ENCODE results near the gene RCC2.
"Not testable (repeated sequence)": the region's sequence is repeated elsewhere in the genome, so short reads cannot be mapped to it uniquely, and the experiment has no call there.

RCC2 gene

GRCh38 chr1:17460219-17460618 is 20.7 kb upstream of the RCC2 start:
- H3K4me3 ChIP-seq (ENCODE audit: low read length): no peak overlapping the region
- peak; percentile 11 for TF ChIP-seq CTCF (IDR thresholded peaks at IDR 0.05; ENCODE audit: insufficient read depth, low read depth, low read length, missing control alignments)
- peak; percentile 99 for DNase-seq (ENCODE audit: low read depth)

GRCh38 chr1:17458794-17459193 is 19.3 kb upstream of the RCC2 start:
- no peak for TF ChIP-seq CTCF (IDR thresholded peaks at IDR 0.05; ENCODE audit: insufficient read depth, low read depth, low read length, missing control alignments)
- no peak overlapping the region for H3K4me3 ChIP-seq (ENCODE audit: low read length)
- no peak for DNase-seq (ENCODE audit: low read depth)

- DNase-seq (ENCODE audit: low read depth): no peak
- H3K4me3 ChIP-seq (ENCODE audit: low read length): no peak overlapping the region
- TF ChIP-seq CTCF (IDR thresholded peaks at IDR 0.05; ENCODE audit: insufficient read depth, low read depth, low read length, missing control alignments): no peak
Observed at GRCh38 chr1:17452686-17453085, 13.2 kb upstream of the RCC2 start.

GRCh38 chr1:17452203-17452602 is 12.7 kb upstream of the RCC2 start:
- not testable (repeated sequence) for DNase-seq (ENCODE audit: low read depth); H3K4me3 ChIP-seq (ENCODE audit: low read length)

- no peak overlapping the region for H3K4me3 ChIP-seq (ENCODE audit: low read length)
- no peak for DNase-seq (ENCODE audit: low read depth)
- no peak for TF ChIP-seq CTCF (IDR thresholded peaks at IDR 0.05; ENCODE audit: insufficient read depth, low read depth, low read length, missing control alignments)
Observed at GRCh38 chr1:17451731-17452130, 12.3 kb upstream of the RCC2 start.

GRCh38 chr1:17447501-17447992 is 8.1 kb upstream of the RCC2 start:
- TF ChIP-seq CTCF (IDR thresholded peaks at IDR 0.05; ENCODE audit: insufficient read depth, low read depth, low read length, missing control alignments): no peak
- no peak overlapping the region for H3K4me3 ChIP-seq (ENCODE audit: low read length)
- DNase-seq (ENCODE audit: low read depth): no peak

- H3K4me3 ChIP-seq (ENCODE audit: low read length): no peak overlapping the region
- no peak for TF ChIP-seq CTCF (IDR thresholded peaks at IDR 0.05; ENCODE audit: insufficient read depth, low read depth, low read length, missing control alignments)
- DNase-seq (ENCODE audit: low read depth): no peak
Observed at GRCh38 chr1:17442841-17443240, 3.4 kb upstream of the RCC2 start.

- DNase-seq (ENCODE audit: low read depth): no peak
- H3K4me3 ChIP-seq (ENCODE audit: low read length): no peak overlapping the region
- TF ChIP-seq CTCF (IDR thresholded peaks at IDR 0.05; ENCODE audit: insufficient read depth, low read depth, low read length, missing control alignments): no peak
Observed at GRCh38 chr1:17441993-17442357, 2.5 kb upstream of the RCC2 start.

All from epithelial cell of esophagus (primary cell).